ENCODE measurements around the gene ABCE1. TPM values are rescaled to one million over a fixed set of nuclear protein-coding genes. Genes with fewer than 3 reads are reported as not detected.
A peak's percentile ranks its signal among the peaks of the same experiment; 100 is the strongest.

ABCE1 gene
- total and polyA plus RNA-seq, 2 experiments from 2014 or later: 24.1 to 51.0 TPM

DNA sequence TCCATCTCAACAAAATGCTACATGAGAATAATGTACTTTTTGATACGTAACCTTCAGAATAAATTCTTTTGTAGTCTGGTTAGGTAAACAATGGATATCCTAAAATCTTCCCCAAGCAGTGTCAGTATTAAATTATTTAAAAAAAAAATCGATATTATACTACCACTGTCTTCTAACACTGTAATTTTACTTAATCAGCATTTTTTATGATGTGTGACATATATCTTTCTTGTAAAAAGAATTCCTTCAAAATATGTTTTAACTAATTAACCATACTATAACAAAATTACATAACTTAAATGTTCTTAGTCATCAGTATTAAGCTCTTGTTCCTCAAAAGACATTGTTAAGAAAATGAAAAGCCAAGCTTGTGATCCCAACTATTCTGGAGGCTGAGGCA is 69.8 kb downstream of the ABCE1 start:
- Histone ChIP-seq H3K27ac (no peak overlapping the region), H3K27me3 (no peaks in the 10 kb centered on the region), H3K4me3 (no peak overlapping the region), H3K9me3 (ENCODE audit: low read depth) (no peaks in the 10 kb centered on the region), H3K4me1 (ENCODE audit: low read depth) (peaks cover 7% of the 10 kb centered on the region), H3K36me3 (peaks cover 30% of the 10 kb centered on the region)
- DNase-seq (ENCODE audit: low read depth in 1 of 2, low spot score in 1 of 2): no peak
- TF ChIP-seq, protein P1, sequence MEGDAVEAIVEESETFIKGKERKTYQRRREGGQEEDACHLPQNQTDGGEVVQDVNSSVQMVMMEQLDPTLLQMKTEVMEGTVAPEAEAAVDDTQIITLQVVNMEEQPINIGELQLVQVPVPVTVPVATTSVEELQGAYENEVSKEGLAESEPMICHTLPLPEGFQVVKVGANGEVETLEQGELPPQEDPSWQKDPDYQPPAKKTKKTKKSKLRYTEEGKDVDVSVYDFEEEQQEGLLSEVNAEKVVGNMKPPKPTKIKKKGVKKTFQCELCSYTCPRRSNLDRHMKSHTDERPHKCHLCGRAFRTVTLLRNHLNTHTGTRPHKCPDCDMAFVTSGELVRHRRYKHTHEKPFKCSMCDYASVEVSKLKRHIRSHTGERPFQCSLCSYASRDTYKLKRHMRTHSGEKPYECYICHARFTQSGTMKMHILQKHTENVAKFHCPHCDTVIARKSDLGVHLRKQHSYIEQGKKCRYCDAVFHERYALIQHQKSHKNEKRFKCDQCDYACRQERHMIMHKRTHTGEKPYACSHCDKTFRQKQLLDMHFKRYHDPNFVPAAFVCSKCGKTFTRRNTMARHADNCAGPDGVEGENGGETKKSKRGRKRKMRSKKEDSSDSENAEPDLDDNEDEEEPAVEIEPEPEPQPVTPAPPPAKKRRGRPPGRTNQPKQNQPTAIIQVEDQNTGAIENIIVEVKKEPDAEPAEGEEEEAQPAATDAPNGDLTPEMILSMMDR (IDR thresholded peaks at IDR 0.05; ENCODE audit: low read depth, low read length): no peak

DNA sequence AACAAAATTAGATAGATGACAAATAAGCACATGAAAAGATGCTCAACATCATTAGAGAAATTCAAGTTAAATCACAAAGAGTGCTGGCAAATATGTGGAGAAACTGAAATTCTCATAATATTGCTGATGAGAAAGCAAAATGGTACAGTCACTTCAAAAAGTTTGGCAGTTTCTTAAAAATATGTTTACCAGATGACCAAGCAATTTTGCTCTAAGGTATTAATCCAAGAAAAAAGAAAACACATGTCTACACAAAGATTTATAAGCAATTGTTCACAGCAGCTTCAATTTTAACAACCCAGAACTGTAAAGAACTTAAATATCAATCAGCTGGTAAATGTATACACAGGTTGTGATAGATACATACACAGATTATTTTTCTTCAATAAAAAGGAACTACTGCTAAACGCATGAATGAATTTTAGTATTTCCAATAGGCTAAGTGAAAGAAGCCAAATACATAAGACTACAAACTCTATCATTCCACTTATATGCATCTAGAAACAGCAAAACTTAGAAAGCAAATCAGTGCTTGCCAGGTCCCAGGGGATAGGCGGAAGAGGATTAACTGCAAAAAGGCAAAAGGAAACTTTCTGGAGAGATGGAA is 70.6 kb downstream of the ABCE1 start:
- Histone ChIP-seq H3K9me3 (ENCODE audit: low read depth) (no peaks in the 10 kb centered on the region), H3K36me3 (peaks cover 34% of the 10 kb centered on the region)

DNA sequence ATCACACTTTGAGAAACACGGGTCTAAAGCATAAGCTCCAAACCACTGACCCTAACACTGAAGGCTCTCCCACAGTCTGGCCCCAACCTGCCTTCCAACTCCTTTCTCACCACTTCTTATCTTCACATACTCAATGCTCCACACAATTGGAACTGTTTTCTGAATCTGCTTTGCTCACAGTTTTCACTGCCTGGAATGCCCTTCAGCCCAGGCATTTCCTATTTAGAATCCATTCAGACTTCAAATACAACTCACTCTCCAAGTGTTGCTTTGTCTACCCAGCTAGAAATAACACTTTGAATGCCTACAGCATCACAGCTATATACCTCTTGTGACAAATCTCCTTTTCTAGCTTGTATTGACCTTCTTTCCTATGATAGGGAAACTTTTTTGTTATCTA is 72.1 kb downstream of the ABCE1 start:
- peak; percentile 23 to 49 for DNase-seq (ENCODE audit: low read depth in 1 of 2, low spot score in 1 of 2)
- peaks cover 7% of the 10 kb centered on the region for H3K4me1 ChIP-seq (ENCODE audit: low read depth)
- TF ChIP-seq, protein P1 (IDR thresholded peaks at IDR 0.05; ENCODE audit: low read depth, low read length): no peak
- H3K9me3 ChIP-seq (ENCODE audit: low read depth): no peaks in the 10 kb centered on the region
- peak overlapping the region; percentile 76 for H3K27ac ChIP-seq
- H3K4me3 ChIP-seq: no peak overlapping the region
- H3K27me3 ChIP-seq: no peaks in the 10 kb centered on the region
- H3K36me3 ChIP-seq: peaks cover 32% of the 10 kb centered on the region

More for the DNA sequence above, 70.6 kb downstream of the ABCE1 start:
- H3K27me3 ChIP-seq: no peaks in the 10 kb centered on the region
- no peak overlapping the region for H3K27ac ChIP-seq
- no peak overlapping the region for H3K4me3 ChIP-seq
- TF ChIP-seq, protein P1 (IDR thresholded peaks at IDR 0.05; ENCODE audit: low read depth, low read length): no peak
- DNase-seq (ENCODE audit: low read depth in 1 of 2, low spot score in 1 of 2): no peak
- peaks cover 7% of the 10 kb centered on the region for H3K4me1 ChIP-seq (ENCODE audit: low read depth)

DNA sequence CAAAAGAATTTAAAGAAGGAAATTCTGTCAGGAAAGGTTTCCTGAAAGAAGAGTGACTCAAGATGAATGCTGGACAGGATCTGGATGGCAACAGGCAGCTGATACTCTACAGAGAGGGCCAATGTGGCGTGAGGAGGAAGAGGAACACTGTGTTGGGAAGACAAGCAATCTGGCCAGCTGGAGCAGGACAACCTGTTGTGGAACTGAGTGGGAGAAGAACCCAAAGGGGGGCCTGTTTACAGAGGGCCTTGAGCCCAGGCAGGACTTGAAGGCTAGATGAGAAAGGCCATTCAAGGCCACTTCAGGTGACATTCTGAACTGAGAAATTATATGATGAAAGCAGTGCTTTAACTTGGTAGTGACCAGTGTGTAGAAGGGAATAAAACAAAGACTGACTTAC is 73.8 kb downstream of the ABCE1 start:
- TF ChIP-seq, protein P1 (IDR thresholded peaks at IDR 0.05; ENCODE audit: low read depth, low read length): no peak
- DNase-seq (ENCODE audit: low read depth in 1 of 2, low spot score in 1 of 2): no peak
- Histone ChIP-seq H3K4me3 (no peak overlapping the region), H3K36me3 (peaks cover 25% of the 10 kb centered on the region), H3K27ac (no peak overlapping the region), H3K4me1 (ENCODE audit: low read depth) (peaks cover 12% of the 10 kb centered on the region), H3K9me3 (ENCODE audit: low read depth) (no peaks in the 10 kb centered on the region), H3K27me3 (no peaks in the 10 kb centered on the region)

DNA sequence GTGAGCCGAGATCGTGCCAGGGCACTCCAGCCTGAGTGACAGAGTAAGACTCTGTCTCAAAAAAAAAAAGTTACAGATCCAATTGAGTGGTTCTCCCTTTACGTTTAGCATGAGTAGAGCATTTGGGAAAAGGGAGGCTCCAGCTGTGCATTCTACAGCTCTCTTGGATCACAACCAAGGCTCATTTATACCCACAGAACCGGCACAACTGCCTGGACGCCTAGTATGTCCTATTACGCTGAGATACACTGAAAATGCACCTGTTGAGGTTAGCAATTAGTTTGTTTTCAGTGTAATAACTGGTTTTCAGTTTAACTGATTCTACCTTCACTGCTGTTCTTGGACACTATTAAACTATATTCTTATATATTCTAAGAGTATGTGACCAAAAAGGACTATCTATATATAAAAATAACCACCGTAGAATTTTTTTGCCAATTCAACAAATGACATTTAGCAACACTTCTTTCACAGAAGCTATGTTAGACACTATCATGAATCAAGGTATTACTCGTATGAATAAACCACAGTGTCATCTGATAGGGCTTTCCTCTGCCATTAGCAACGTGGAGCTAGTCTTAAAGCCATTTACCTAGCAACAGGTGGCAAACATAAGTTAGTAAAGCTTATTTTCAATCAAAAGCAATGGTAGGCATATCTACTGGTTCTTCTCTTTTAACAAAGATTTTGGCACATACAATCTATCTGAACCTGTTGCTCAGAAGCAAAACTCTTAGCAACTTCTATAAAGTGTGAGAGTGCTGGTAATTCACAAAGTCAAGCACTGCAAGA is 78.7 kb downstream of the ABCE1 start:
- Histone ChIP-seq H3K27me3 (no peaks in the 10 kb centered on the region), H3K4me3 (peak overlapping the region; percentile 90), H3K4me1 (ENCODE audit: low read depth) (peaks cover 16% of the 10 kb centered on the region), H3K36me3 (peaks cover 11% of the 10 kb centered on the region), H3K9me3 (ENCODE audit: low read depth) (no peaks in the 10 kb centered on the region), H3K27ac (peak overlapping the region; percentile 94)
- TF ChIP-seq, protein P1 (IDR thresholded peaks at IDR 0.05; ENCODE audit: low read depth, low read length): no peak
- no peak for DNase-seq (ENCODE audit: low read depth in 1 of 2, low spot score in 1 of 2)
